Endothelial cell of umbilical vein (primary cell): ENCODE results near the gene SH3BP5. TPM values are rescaled to one million over a fixed set of nuclear protein-coding genes. Genes with fewer than 3 reads are reported as not detected.
"Not testable (repeated sequence)": the region's sequence is repeated elsewhere in the genome, so short reads cannot be mapped to it uniquely, and the experiment has no call there.

ENCODE experiments used
- BruUV-seq: library from RNA; stranded (reverse); fragments of 400-500 nt; replicated peaks from 2 replicates; lab custom pipeline; 2021; lab: Mats Ljungman, UMichigan
- CTCF ChIA-PET: fragments of 300-600, 350-600 bp; sonication (Branson Sonifier 250); formaldehyde crosslinking; loops from one replicate; lab custom pipeline; 2021; ENCODE audit warnings: antibody characterized with exemption, inconsistent platforms; lab: Charles Lee
- POLR2A ChIA-PET: fragments of 300-600, 350-600 bp; sonication (Branson Sonifier 250); formaldehyde crosslinking; loops from one replicate; lab custom pipeline; 2021; ENCODE audit warnings: antibody characterized with exemption, inconsistent platforms; lab: Charles Lee
- DNase-seq: peaks from one replicate; pipeline ENCODE4 v3.0.0-alpha.2; 2011; ENCODE audit warnings: low read depth, low spot score
- FAIRE-seq: peaks from 2 replicates; lab custom pipeline; 2011; peaks lifted over from hg19 to GRCh38; lab: Jason Lieb, UNC
- H2AFZ ChIP-seq: 2 replicates; pipeline ENCODE4 v1.6.0; 2012; ENCODE audit warnings: low read depth, low read length, control low read depth, inconsistent platforms
- H3K27ac ChIP-seq: 2 replicates; pipeline ENCODE4 v1.5.1; 2011; ENCODE audit warnings: low read depth, mild to moderate bottlenecking, control low read depth, low read length, moderate library complexity; ENCODE audit not compliant: insufficient read depth
- H3K27me3 ChIP-seq, 2 experiments: 2 replicates each; pipeline versions ENCODE4 v1.6.0 to v1.6.1; 2011; ENCODE audit warnings: low read length in 2 of 2, mixed read lengths in 1 of 2; ENCODE audit not compliant: control insufficient read depth in 2 of 2, insufficient read depth in 2 of 2
- H3K36me3 ChIP-seq, 2 experiments: 2 replicates in 1 of 2; 3 replicates in 1 of 2; pipeline ENCODE4 v1.5.1; 2011; ENCODE audit warnings: low read length in 2 of 2, mild to moderate bottlenecking in 1 of 2, moderate library complexity in 1 of 2; ENCODE audit not compliant: control insufficient read depth in 2 of 2, insufficient read depth in 2 of 2; ENCODE audit errors: extremely low read depth in 1 of 2
- H3K4me1 ChIP-seq: 3 replicates; pipeline ENCODE4 v1.5.1; 2011; ENCODE audit warnings: mild to moderate bottlenecking, low read length; ENCODE audit not compliant: control insufficient read depth, insufficient read depth; ENCODE audit errors: extremely low read depth
- H3K4me2 ChIP-seq: 2 replicates; pipeline ENCODE4 v1.6.1; 2011; ENCODE audit warnings: low read length, control low read depth, mixed read lengths; ENCODE audit not compliant: insufficient read depth
- H3K4me3 ChIP-seq, 3 experiments: fragments of 200-600 bp in 1 of 3; sonication (generic), shearing (Covaris generic) in 1 of 3; replicated peaks in 1 of 3; 2 replicates each; pipeline ENCODE4 v1.5.1; 2011 to 2016; ENCODE audit warnings: control low read depth in 3 of 3, low read length in 3 of 3, mild to moderate bottlenecking in 2 of 3, inconsistent platforms in 1 of 3, low read depth in 1 of 3, moderate library complexity in 1 of 3; ENCODE audit not compliant: insufficient read depth in 1 of 3
- H3K79me2 ChIP-seq: 2 replicates; pipeline ENCODE4 v1.6.0; 2012; ENCODE audit warnings: low read length, inconsistent platforms; ENCODE audit not compliant: control insufficient read depth, insufficient read depth
- H3K9ac ChIP-seq: replicated peaks from 2 replicates; pipeline ENCODE3; 2011; ENCODE audit warnings: low read length, control low read depth; ENCODE audit not compliant: insufficient read depth; ENCODE audit errors: extremely low read depth
- H3K9me1 ChIP-seq: replicated peaks from 3 replicates; pipeline ENCODE4 v1.6.0; 2011; ENCODE audit warnings: mild to moderate bottlenecking, low read length; ENCODE audit not compliant: control insufficient read depth, insufficient read depth; ENCODE audit errors: extremely low read depth
- H3K9me3 ChIP-seq: replicated peaks from 2 replicates; pipeline ENCODE4 v1.5.1; 2012; ENCODE audit warnings: low read length, inconsistent platforms; ENCODE audit not compliant: control insufficient read depth, insufficient read depth
- H4K20me1 ChIP-seq: replicated peaks from 2 replicates; pipeline ENCODE3; 2011; ENCODE audit warnings: mild to moderate bottlenecking, low read length; ENCODE audit not compliant: control insufficient read depth, insufficient read depth; ENCODE audit errors: extremely low read depth
- CTCF ChIP-seq, 2 donors: IDR thresholded peaks; 1 replicate in 1 of 2; 2 replicates in 1 of 2; pipeline ENCODE4 v1.5.1; 2011; ENCODE audit warnings: low read length in 2 of 2, mild to moderate bottlenecking in 2 of 2, moderate library complexity in 2 of 2, control low read depth in 1 of 2, inconsistent platforms in 1 of 2, low read depth in 1 of 2; ENCODE audit not compliant: insufficient read depth in 1 of 2; ENCODE audit errors: extremely low read depth in 1 of 2
- EZH2 ChIP-seq: IDR thresholded peaks from 2 replicates; pipeline ENCODE4 v1.6.1; 2012; ENCODE audit warnings: borderline replicate concordance, low read depth, mild to moderate bottlenecking, moderate library complexity, low read length, inconsistent platforms; ENCODE audit not compliant: severe bottlenecking
- FOS ChIP-seq: IDR thresholded peaks from 2 replicates; pipeline ENCODE4 v1.6.1; 2011; ENCODE audit warnings: mild to moderate bottlenecking, low read length, moderate library complexity, borderline replicate concordance; ENCODE audit not compliant: insufficient read depth
- GATA2 ChIP-seq: IDR thresholded peaks from 2 replicates; pipeline ENCODE4 v1.7.0; 2011; ENCODE audit warnings: low read depth, mild to moderate bottlenecking, moderate library complexity, mixed read lengths, low read length; ENCODE audit not compliant: insufficient read length, insufficient read depth
- JUN ChIP-seq: IDR thresholded peaks from 2 replicates; pipeline ENCODE4 v1.6.1; 2011; ENCODE audit warnings: borderline replicate concordance, low read depth; ENCODE audit not compliant: insufficient read length, insufficient read depth
- MAX ChIP-seq: IDR thresholded peaks from 2 replicates; pipeline ENCODE4 v1.6.1; 2011; ENCODE audit not compliant: insufficient read depth, insufficient read length
- MYC ChIP-seq: IDR thresholded peaks from one replicate; pipeline ENCODE4 v1.6.1; 2011; ENCODE audit warnings: mild to moderate bottlenecking, low read depth, low read length
- POLR2A ChIP-seq: IDR thresholded peaks from 2 replicates; pipeline ENCODE4 v1.6.1; 2012; ENCODE audit warnings: low read depth, mild to moderate bottlenecking, control low read depth, low read length
- POLR2AphosphoS5 ChIP-seq: IDR thresholded peaks from 2 replicates; pipeline ENCODE4 v1.6.1; 2012; ENCODE audit warnings: low read depth, mild to moderate bottlenecking, control low read depth, low read length, moderate library complexity; ENCODE audit not compliant: insufficient read depth
- dilution Hi-C: fragments of 300-500 bp; cut with MboI; formaldehyde crosslinking; loops from one replicate; pipeline ENCODE4 v1.15.0; 2019; ENCODE audit warnings: low sequenced_read_pairs; ENCODE audit not compliant: extremely low pct_ligation_motif_present
- intact Hi-C: fragments of 100-400 bp; cut with micrococcal nuclease; formaldehyde crosslinking; loops from one replicate; pipeline ENCODE4 v1.10.0; 2022
- polyA plus RNA-seq, 4 experiments: library from polyadenylated mRNA; depleted of rRNA in 3 of 4; stranded (reverse) in 3 of 4; unstranded in 1 of 4; fragments of >200 nt; gene quantifications; 2 replicates each; pipeline versions ENCODE4 v1.2.1 to v1.2.3, GENCODE V29; 2011 to 2012; ENCODE audit warnings: missing spikeins in 1 of 4
- total RNA-seq: library from RNA; stranded (reverse); gene quantifications from 2 replicates; pipeline ENCODE4 v1.2.3, GENCODE V29; 2021

Gene SH3BP5
- total and polyA plus RNA-seq, 2 donors (not counting 3 experiments of a cell fraction or from before 2014, with no cell fraction given): 35.3 to 76.3 TPM

- BruUV-seq: no TSS peak
- CTCF ChIA-PET: interaction anchor here (0.7 kb wide), 1 partner anchor 55 kb away, joined by 3 read pairs; no protein-coding TSS in a partner anchor
Measured at GRCh38 chr3:15350141-15350540, 17.8 kb upstream of the SH3BP5 start.

GRCh38 chr3:15349438-15349837, 17.1 kb upstream of the SH3BP5 start:
- FAIRE-seq, H3K79me2 ChIP-seq: not testable (repeated sequence)

More at GRCh38 chr3:15350141-15350540, 17.8 kb upstream of the SH3BP5 start:
- H3K4me2 ChIP-seq: no peak overlapping the region
- no peak overlapping the region for H3K9ac ChIP-seq
- no peak overlapping the region for H3K27ac ChIP-seq
- POLR2A ChIA-PET: no interaction called here
- FAIRE-seq: peak; percentile 48
- H4K20me1 ChIP-seq: no peaks in the 10 kb centered on the region
- no peak overlapping the region for H3K4me3 ChIP-seq
- no peaks in the 10 kb centered on the region for H3K9me1 ChIP-seq
- no peaks in the 10 kb centered on the region for H3K4me1 ChIP-seq
- no peaks in the 10 kb centered on the region for H3K27me3 ChIP-seq
- H3K36me3 ChIP-seq: no peaks in the 10 kb centered on the region
- dilution Hi-C loops (no loop called here), intact Hi-C loops (no loop called here)
- H2AFZ ChIP-seq: no peak overlapping the region
- no peak for DNase-seq
- H3K79me2 ChIP-seq: no peaks in the 10 kb centered on the region
- TF ChIP-seq CTCF (IDR thresholded peaks at IDR 0.05; ENCODE audit: extremely low read depth in 1 of 2, insufficient read depth in 1 of 2, low read depth in 1 of 2, low read length in 2 of 2) (no peak), MAX (no peak), EZH2 (no peak), GATA2 (no peak), POLR2A (no peak), POLR2AphosphoS5 (no peak), MYC (no peak), FOS (no peak), JUN (no peak)
- no peaks in the 10 kb centered on the region for H3K9me3 ChIP-seq

More at GRCh38 chr3:15349438-15349837, 17.1 kb upstream of the SH3BP5 start:
- BruUV-seq, H3K27ac ChIP-seq, dilution Hi-C loops, H3K9ac ChIP-seq, H3K9me3 ChIP-seq, DNase-seq, H2AFZ ChIP-seq, POLR2A ChIA-PET, H3K9me1 ChIP-seq, H3K4me2 ChIP-seq, H3K36me3 ChIP-seq, H3K4me1 ChIP-seq, H4K20me1 ChIP-seq, H3K27me3 ChIP-seq, intact Hi-C loops, H3K4me3 ChIP-seq: not testable (repeated sequence)
- CTCF ChIA-PET: interaction anchor here (1.1 kb wide), 1 partner anchor 59 kb away, joined by 4 read pairs; no protein-coding TSS in a partner anchor
